Esophagus squamous epithelium (tissue), 4 donors: Measurements from ENCODE around the gene SLC47A2.

Experiments used
- CTCF ChIP-seq, 6 experiments: fragments of 450-650 bp in 4 of 6; fragments of 200-600 bp in 2 of 6; sonication (generic) in 2 of 6; IDR thresholded peaks; one replicate each; pipeline ENCODE4 v1.5.1; 2016 to 2019; ENCODE audit warnings: antibody characterized with exemption in 6 of 6, mild to moderate bottlenecking in 4 of 6, moderate library complexity in 4 of 6
- POLR2A ChIP-seq, 4 donors: fragments of 450-650 bp; IDR thresholded peaks; one replicate each; pipeline ENCODE4 v1.6.1; 2017; ENCODE audit warnings: antibody characterized with exemption in 4 of 4, mild to moderate bottlenecking in 4 of 4, moderate library complexity in 3 of 4

- TF ChIP-seq POLR2A (IDR thresholded peaks at IDR 0.05) = no peak
- TF ChIP-seq CTCF (IDR thresholded peaks at IDR 0.05) = no peak
Measured at GRCh38 chr17:19712436-19713004, 3.9 kb downstream of the SLC47A2 start.
